H1 (cell line): Measurements from ENCODE around the gene ZBTB20. TPM values are rescaled to one million over a fixed set of nuclear protein-coding genes. Genes with fewer than 3 reads are reported as not detected.

Experiments
- CTCF ChIA-PET: fragments of 300-600 bp; sonication (Branson Sonifier 250); formaldehyde crosslinking; loops from one replicate; lab custom pipeline; 2021; ENCODE audit not compliant: partially characterized antibody; lab: Charles Lee
- POLR2A ChIA-PET: fragments of 300-600 bp; sonication (Branson Sonifier 250); formaldehyde crosslinking; loops from one replicate; lab custom pipeline; 2021; ENCODE audit warnings: inconsistent platforms; ENCODE audit not compliant: partially characterized antibody; lab: Charles Lee
- DNase-seq, 2 experiments: peaks; one replicate each; pipeline versions ENCODE4 v3.0.0 to v3.0.0-alpha.2; 2010 to 2022; ENCODE audit warnings: low spot score in 2 of 2, low read depth in 1 of 2, mixed read lengths in 1 of 2
- FAIRE-seq: peaks from 2 replicates; lab custom pipeline; 2011; peaks lifted over from hg19 to GRCh38; lab: Jason Lieb, UNC
- H2AFZ ChIP-seq: 2 replicates; pipeline ENCODE4 v1.8.1; 2012; ENCODE audit warnings: low read length, inconsistent platforms
- H2AK5ac ChIP-seq: 2 replicates; pipeline ENCODE4 v1.6.1; 2013; ENCODE audit warnings: low read depth, low read length
- H2BK120ac ChIP-seq: replicated peaks from 2 replicates; pipeline ENCODE3; 2013; ENCODE audit warnings: low read depth, low read length, inconsistent platforms
- H2BK12ac ChIP-seq: 2 replicates; pipeline ENCODE4 v1.6.1; 2013; ENCODE audit warnings: low read depth, low read length
- H2BK15ac ChIP-seq: 2 replicates; pipeline ENCODE4 v1.6.1; 2013; ENCODE audit warnings: low read length
- H2BK20ac ChIP-seq: 2 replicates; pipeline ENCODE4 v1.6.1; 2013; ENCODE audit warnings: low read length
- H2BK5ac ChIP-seq: 2 replicates; pipeline ENCODE4 v1.6.1; 2013; ENCODE audit warnings: low read depth, low read length
- H3K14ac ChIP-seq: 2 replicates; pipeline ENCODE4 v1.6.1; 2013; ENCODE audit warnings: inconsistent platforms; ENCODE audit not compliant: insufficient read length
- H3K18ac ChIP-seq: 2 replicates; pipeline ENCODE4 v1.6.1; 2013; ENCODE audit warnings: low read length; ENCODE audit errors: extremely low read depth
- H3K23ac ChIP-seq: 2 replicates; pipeline ENCODE4 v1.6.1; 2013; ENCODE audit warnings: inconsistent platforms; ENCODE audit not compliant: insufficient read length
- H3K23me2 ChIP-seq: 2 replicates; pipeline ENCODE4 v1.6.1; 2013; ENCODE audit warnings: low read depth, low read length
- H3K27ac ChIP-seq: 2 replicates; pipeline ENCODE4 v1.6.1; 2011; ENCODE audit warnings: low read depth, low read length, inconsistent platforms
- H3K27me3 ChIP-seq, 4 experiments: replicated peaks in 1 of 4; 1 replicate in 1 of 4; 2 replicates in 3 of 4; pipeline versions ENCODE4 v1.6.1 to v1.8.1; 2011 to 2013; ENCODE audit warnings: low read length in 3 of 4, mild to moderate bottlenecking in 3 of 4, inconsistent platforms in 2 of 4, mixed read lengths in 2 of 4, moderate library complexity in 1 of 4; ENCODE audit not compliant: control insufficient read depth in 3 of 4, insufficient read depth in 3 of 4; ENCODE audit errors: extremely low read depth in 1 of 4
- H3K36me3 ChIP-seq, 4 experiments: 2 replicates each; pipeline versions ENCODE4 v1.6.1 to v1.8.1; 2011 to 2013; ENCODE audit warnings: mild to moderate bottlenecking in 4 of 4, low read length in 3 of 4, moderate library complexity in 2 of 4, control low read depth in 1 of 4, inconsistent platforms in 1 of 4; ENCODE audit not compliant: insufficient read depth in 4 of 4, control insufficient read depth in 2 of 4
- H3K4ac ChIP-seq: replicated peaks from 2 replicates; pipeline ENCODE3; 2013; ENCODE audit warnings: low read length, low read depth, mixed read lengths, inconsistent platforms; ENCODE audit not compliant: insufficient read length
- H3K4me1 ChIP-seq, 4 experiments: replicated peaks in 1 of 4; 1 replicate in 1 of 4; 2 replicates in 3 of 4; pipeline versions ENCODE4 v1.6.1 to v1.8.1; 2011 to 2013; ENCODE audit warnings: low read length in 3 of 4, inconsistent platforms in 2 of 4, mixed read lengths in 1 of 4; ENCODE audit not compliant: insufficient read depth in 4 of 4, control insufficient read depth in 3 of 4
- H3K4me2 ChIP-seq, 2 experiments: 2 replicates each; pipeline versions ENCODE4 v1.6.1 to v1.8.1; 2011 to 2013; ENCODE audit warnings: low read depth in 2 of 2, low read length in 2 of 2, control low read depth in 1 of 2, inconsistent platforms in 1 of 2, mild to moderate bottlenecking in 1 of 2; ENCODE audit not compliant: insufficient read depth in 1 of 2
- H3K4me3 ChIP-seq, 4 experiments: fragments of 200-600, 300-600 bp in 1 of 4; sonication (generic), shearing (Covaris generic), sonication (Bioruptor Twin) in 1 of 4; 2 replicates each; pipeline versions ENCODE4 v1.5.1 to v1.8.1; 2011 to 2016; ENCODE audit warnings: low read length in 4 of 4, low read depth in 3 of 4, control low read depth in 2 of 4, inconsistent platforms in 2 of 4, mild to moderate bottlenecking in 2 of 4, mixed read lengths in 1 of 4, moderate library complexity in 1 of 4; ENCODE audit not compliant: insufficient read depth in 2 of 4; ENCODE audit errors: extremely low read depth in 1 of 4
- H3K56ac ChIP-seq: replicated peaks from 2 replicates; pipeline ENCODE3; 2013; ENCODE audit warnings: low read depth, mild to moderate bottlenecking, mixed read lengths, low read length, inconsistent platforms; ENCODE audit not compliant: insufficient read length
- H3K79me1 ChIP-seq: 2 replicates; pipeline ENCODE4 v1.6.1; 2013; ENCODE audit warnings: low read depth, low read length, control low read depth
- H3K79me2 ChIP-seq, 2 experiments: 2 replicates each; pipeline versions ENCODE4 v1.6.1 to v1.8.1; 2012 to 2013; ENCODE audit warnings: low read length in 2 of 2, mild to moderate bottlenecking in 2 of 2, inconsistent platforms in 1 of 2; ENCODE audit not compliant: insufficient read depth in 2 of 2, control insufficient read depth in 1 of 2
- H3K9ac ChIP-seq, 4 experiments: replicated peaks in 1 of 4; 1 replicate in 1 of 4; 2 replicates in 3 of 4; pipeline versions ENCODE4 v1.6.1 to v1.8.1; 2011 to 2013; ENCODE audit warnings: low read depth in 3 of 4, low read length in 3 of 4, control low read depth in 2 of 4, mild to moderate bottlenecking in 2 of 4, moderate library complexity in 2 of 4, inconsistent platforms in 1 of 4; ENCODE audit errors: extremely low read depth in 1 of 4
- H3K9me3 ChIP-seq, 2 experiments: 2 replicates each; pipeline versions ENCODE4 v1.6.1 to v1.8.1; 2012 to 2013; ENCODE audit warnings: mild to moderate bottlenecking in 2 of 2, moderate library complexity in 2 of 2, control low read depth in 1 of 2, inconsistent platforms in 1 of 2, low read depth in 1 of 2, low read length in 1 of 2, mixed read lengths in 1 of 2; ENCODE audit not compliant: insufficient read depth in 2 of 2
- H4K20me1 ChIP-seq, 2 experiments: replicated peaks in 1 of 2; 2 replicates each; pipeline versions ENCODE3 to v1.8.1; 2011 to 2013; ENCODE audit warnings: inconsistent platforms in 2 of 2, low read length in 2 of 2, mild to moderate bottlenecking in 1 of 2; ENCODE audit not compliant: insufficient read depth in 2 of 2, control insufficient read depth in 1 of 2
- H4K5ac ChIP-seq: 2 replicates; pipeline ENCODE4 v1.6.1; 2013; ENCODE audit warnings: low read length, low read depth, mixed read lengths, inconsistent platforms; ENCODE audit not compliant: insufficient read length
- H4K8ac ChIP-seq: 2 replicates; pipeline ENCODE4 v1.8.0; 2013; ENCODE audit warnings: mild to moderate bottlenecking, moderate library complexity, low read length, inconsistent platforms; ENCODE audit not compliant: insufficient read depth; ENCODE audit errors: extremely low read depth
- H4K91ac ChIP-seq: replicated peaks from 2 replicates; pipeline ENCODE3; 2013; ENCODE audit warnings: low read length, mixed read lengths, inconsistent platforms; ENCODE audit not compliant: insufficient read length
- ATF3 ChIP-seq: IDR thresholded peaks from 2 replicates; pipeline ENCODE4 v1.6.1; 2011; ENCODE audit warnings: low read depth, mild to moderate bottlenecking, low read length; ENCODE audit not compliant: insufficient read depth
- EZH2 ChIP-seq: fragments of 200-600 bp; sonication (generic); IDR thresholded peaks from 2 replicates; pipeline ENCODE4 v1.7.1; 2012; ENCODE audit warnings: low read depth, mild to moderate bottlenecking, moderate library complexity, low read length, inconsistent platforms; ENCODE audit not compliant: severe bottlenecking
- GABPA ChIP-seq: IDR thresholded peaks from 2 replicates; pipeline ENCODE4 v1.6.1; 2011; ENCODE audit warnings: mild to moderate bottlenecking, low read length, moderate library complexity, borderline replicate concordance; ENCODE audit not compliant: insufficient read depth
- JUN ChIP-seq: IDR thresholded peaks from 2 replicates; pipeline ENCODE4 v1.6.1; 2011; ENCODE audit warnings: low read depth, mild to moderate bottlenecking, improper control_type of control experiment, low read length
- MAFK ChIP-seq: IDR thresholded peaks from 2 replicates; pipeline ENCODE4 v1.6.1; 2012; ENCODE audit warnings: low read depth, mild to moderate bottlenecking, improper control_type of control experiment, low read length
- NANOG ChIP-seq: IDR thresholded peaks from 2 replicates; pipeline ENCODE4 v1.6.1; 2011; ENCODE audit warnings: low read length, low read depth, mild to moderate bottlenecking, inconsistent platforms; ENCODE audit not compliant: insufficient read depth, poor library complexity, severe bottlenecking
- NRF1 ChIP-seq: IDR thresholded peaks from 2 replicates; pipeline ENCODE4 v1.6.1; 2011; ENCODE audit warnings: mild to moderate bottlenecking, low read depth, low read length, improper control_type of control experiment
- PHF8 ChIP-seq: fragments of 200-600 bp; sonication (generic); conservative IDR thresholded peaks from 2 replicates; pipeline ENCODE4 v1.7.1; 2012; ENCODE audit warnings: low read depth, mild to moderate bottlenecking, inconsistent platforms, low read length, moderate library complexity
- SIN3A ChIP-seq, 2 experiments: IDR thresholded peaks in 1 of 2; conservative IDR thresholded peaks in 1 of 2; 2 replicates each; pipeline ENCODE4 v1.6.1; 2011 to 2012; ENCODE audit warnings: low read length in 2 of 2, improper control_type of control experiment in 1 of 2, low read depth in 1 of 2, mild to moderate bottlenecking in 1 of 2
- SP4 ChIP-seq: IDR thresholded peaks from 2 replicates; pipeline ENCODE4 v1.6.1; 2012; ENCODE audit warnings: low read length, inconsistent platforms
- WGBS, 2 experiments: shearing (Covaris generic) in 1 of 2; methylation state at CpG; one replicate each; pipeline versions ENCODE4 v1.1.6 to v1.1.7; 2013 to 2015; ENCODE audit warnings: low lambda C conversion rate in 2 of 2, mixed read lengths in 2 of 2, inconsistent platforms in 1 of 2, low coverage in 1 of 2, missing lambda C conversion rate in 1 of 2; ENCODE audit not compliant: insufficient replicate concordance in 2 of 2, insufficient coverage in 1 of 2, insufficient read length in 1 of 2; ENCODE audit errors: extremely low coverage in 1 of 2, missing lambda C conversion rate in 1 of 2; 5-methylcytosine and 5-hydroxymethylcytosine counted together
- polyA plus RNA-seq, 7 experiments: library from polyadenylated mRNA; depleted of rRNA in 3 of 7; stranded (reverse) in 5 of 7; unstranded in 2 of 7; fragments of >200 nt in 5 of 7; fragments of 200-250 nt in 2 of 7; gene quantifications; 1 replicate in 5 of 7; 2 replicates in 1 of 7; 4 replicates in 1 of 7; pipeline versions ENCODE4 v1.2.1 to v1.2.3, GENCODE V29; 2011 to 2013; ENCODE audit warnings: missing spikeins in 2 of 7, mixed read lengths in 2 of 7
- total RNA-seq: library from RNA; stranded (reverse); fragmentation: NEBNext Ultra II Directional; extraction: Animal tissue kit (Norgen Biotek cat#: 25700); gene quantifications from 2 replicates; pipeline ENCODE4 v1.2.1, GENCODE V29; 2021

Gene ZBTB20
- total and polyA plus RNA-seq, 2 of the 8 experiments (the other 6 are each of a cell fraction or from before 2014, with no cell fraction given), result 0.35 to 1.3 TPM

GRCh38 chr3:114405202-114405990 lies 741.7 kb downstream of the ZBTB20 start:
- H3K9ac ChIP-seq, result no peak overlapping the region
- no peak overlapping the region for H3K4me2 ChIP-seq
- no peak for FAIRE-seq
- H4K5ac ChIP-seq, result no peak overlapping the region
- H3K4ac ChIP-seq, result no peak overlapping the region
- H3K56ac ChIP-seq, result no peak overlapping the region
- no peak overlapping the region for H2BK120ac ChIP-seq
- H3K4me3 ChIP-seq, result no peak overlapping the region
- no peak overlapping the region for H2AK5ac ChIP-seq
- no peak overlapping the region for H2BK5ac ChIP-seq
- H2BK20ac ChIP-seq, result no peak overlapping the region
- DNase-seq, result no peak
- H3K14ac ChIP-seq, result no peak overlapping the region
- no peak overlapping the region for H2BK15ac ChIP-seq
- H4K91ac ChIP-seq, result no peak overlapping the region
- no peak overlapping the region for H3K23ac ChIP-seq
- no peaks in the 10 kb centered on the region for H3K79me2 ChIP-seq
- no peaks in the 10 kb centered on the region for H3K27me3 ChIP-seq
- no peaks in the 10 kb centered on the region for H3K23me2 ChIP-seq
- no peak overlapping the region for H3K18ac ChIP-seq
- 94% methylated on average over 2 of the region's 2 CpGs; no CpG with 5 or more reads in 1 of the 2 experiments for WGBS, 2 experiments
- H3K36me3 ChIP-seq, result no peaks in the 10 kb centered on the region
- no peak overlapping the region for H3K27ac ChIP-seq
- POLR2A ChIA-PET, result interaction anchor here (0.5 kb wide), 1 partner anchor 272 kb away, joined by 3 read pairs; no protein-coding TSS in a partner anchor
- H3K9me3 ChIP-seq, result no peaks in the 10 kb centered on the region
- no peak overlapping the region for H2AFZ ChIP-seq
- no peaks in the 10 kb centered on the region for H3K79me1 ChIP-seq
- H2BK12ac ChIP-seq, result no peak overlapping the region
- H4K20me1 ChIP-seq, result no peaks in the 10 kb centered on the region
- CTCF ChIA-PET, result interaction anchor here (0.7 to 3.5 kb wide), 7 partner anchors 9 to 1419 kb away, joined by 3 to 18 read pairs (median 4); no protein-coding TSS in a partner anchor
- H4K8ac ChIP-seq, result no peak overlapping the region
- H3K4me1 ChIP-seq, result peaks cover 1 to 12% (median 3%) of the 10 kb centered on the region in 4 experiments; a peak in 5 of 7 replicates
- no peak for TF ChIP-seq SIN3A (conservative IDR thresholded peaks at IDR 0.05 in 1 of 2, IDR thresholded peaks at IDR 0.05 in 1 of 2; ENCODE audit: low read depth in 1 of 2, low read length in 2 of 2)
- no peak for TF ChIP-seq EZH2
- TF ChIP-seq PHF8, result no peak
- TF ChIP-seq GABPA, result no peak
- no peak for TF ChIP-seq MAFK
- TF ChIP-seq ATF3, result no peak
- no peak for TF ChIP-seq NANOG
- no peak for TF ChIP-seq SP4
- no peak for TF ChIP-seq JUN
- no peak for TF ChIP-seq NRF1
